Suppressor macrophage (primary cell): ENCODE data around the gene FAM3A.

Experiments
- DNase-seq, 4 experiments: peaks; one replicate each; pipeline ENCODE4 v3.0.0-alpha.2; 2020 to 2022

Gene FAM3A

DNA sequence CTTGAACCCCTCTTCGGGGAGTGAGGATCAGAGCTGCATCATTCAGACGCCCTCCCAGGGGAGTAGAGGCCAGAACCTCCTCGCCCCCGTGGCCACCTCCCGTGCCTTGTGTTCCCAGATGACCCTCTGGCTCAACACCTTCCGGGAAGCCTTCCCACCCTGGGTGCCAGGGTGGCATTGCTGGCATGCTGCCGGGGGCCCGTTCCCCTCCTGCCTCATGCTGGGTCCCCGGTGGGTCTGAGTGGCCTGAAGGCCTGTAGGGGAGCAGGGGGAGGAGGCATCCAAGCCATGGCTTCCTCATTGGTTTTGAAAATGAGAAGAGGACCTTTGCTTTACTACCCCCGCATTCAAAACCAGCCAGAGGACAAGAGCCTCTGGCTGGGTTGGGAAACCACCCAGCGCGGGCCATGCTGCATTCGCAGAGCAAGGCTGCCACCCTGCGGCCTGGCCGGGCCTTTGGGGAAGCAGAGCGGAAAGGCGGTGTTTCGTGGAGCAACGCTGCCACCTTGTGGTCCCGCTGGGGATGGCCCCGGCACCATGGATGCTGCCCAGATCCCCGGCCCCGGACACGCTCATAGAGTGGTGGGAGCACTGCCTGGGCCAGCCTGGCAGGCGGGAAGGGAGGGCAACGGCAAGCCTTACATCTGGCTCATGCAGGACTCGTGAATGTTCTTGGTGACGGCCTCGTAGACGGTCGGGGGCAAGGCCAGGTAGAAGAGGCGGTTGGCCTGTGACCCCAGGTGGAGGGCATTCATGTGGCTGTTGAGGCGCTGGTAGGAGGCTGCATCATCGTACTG is 18.7 kb upstream of the FAM3A start:
- DNase-seq: peak; percentile 92 to 94 (median 93)

DNA sequence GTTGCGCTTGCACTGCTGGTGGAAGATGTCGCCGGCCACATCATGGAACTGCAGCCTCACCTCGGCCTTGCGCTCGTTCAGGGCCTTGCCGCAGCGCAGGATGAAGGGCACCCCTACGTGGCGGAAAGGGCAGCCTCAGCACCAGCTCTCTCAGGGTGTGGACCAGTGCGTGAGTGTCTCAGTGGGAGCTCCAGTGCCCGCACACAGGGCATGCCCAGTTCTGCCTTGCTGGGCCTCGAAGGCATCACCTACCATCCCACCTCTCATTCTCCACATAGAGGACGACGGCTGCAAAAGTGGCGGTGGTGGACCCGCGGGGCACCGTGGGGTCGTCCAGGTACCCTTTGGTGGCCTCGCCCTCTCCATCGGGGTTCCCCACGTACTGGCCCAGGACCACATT is 16.7 kb upstream of the FAM3A start:
- DNase-seq: no peak

DNA sequence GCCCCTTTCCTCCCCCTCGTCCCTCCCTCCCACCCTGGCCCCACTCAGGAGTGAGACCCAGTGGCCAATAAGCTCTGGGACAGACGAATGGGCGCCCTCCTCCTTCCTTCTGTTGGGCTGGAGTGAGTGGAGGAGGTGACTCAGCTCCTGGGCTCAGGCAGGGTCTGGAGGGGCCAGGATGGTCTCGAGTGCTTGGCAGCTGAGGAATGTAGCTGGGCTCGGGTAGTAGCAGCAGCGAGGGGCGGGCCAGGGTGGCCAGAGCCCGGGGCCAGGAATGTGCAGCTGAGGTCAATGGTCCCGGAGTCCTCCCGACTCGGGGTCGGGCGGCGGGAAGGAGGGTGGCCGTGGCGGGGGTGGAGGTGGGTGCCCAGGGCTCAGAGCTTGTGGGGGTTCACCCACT is 15.6 kb upstream of the FAM3A start:
- DNase-seq: no peak

DNA sequence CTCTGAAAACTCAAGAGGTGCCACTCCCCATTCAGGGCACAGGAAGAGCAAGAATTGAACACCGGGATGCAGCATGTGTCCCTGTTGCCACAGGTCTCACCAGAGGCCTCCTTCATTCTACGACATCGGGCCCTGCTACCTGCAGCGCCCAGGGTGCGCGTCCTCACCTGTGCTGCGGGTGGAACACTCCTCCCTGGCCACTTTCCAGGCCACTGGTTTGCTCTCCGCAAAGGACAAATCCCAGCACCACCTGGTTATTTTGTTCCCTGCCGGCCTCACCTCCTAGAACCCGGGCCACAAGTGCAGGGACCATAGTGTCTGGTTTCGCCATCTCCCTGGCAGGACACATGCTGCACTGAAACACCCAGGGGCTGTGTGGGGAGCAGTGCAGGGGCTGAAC is 14.3 kb upstream of the FAM3A start:
- DNase-seq: no peak

DNA sequence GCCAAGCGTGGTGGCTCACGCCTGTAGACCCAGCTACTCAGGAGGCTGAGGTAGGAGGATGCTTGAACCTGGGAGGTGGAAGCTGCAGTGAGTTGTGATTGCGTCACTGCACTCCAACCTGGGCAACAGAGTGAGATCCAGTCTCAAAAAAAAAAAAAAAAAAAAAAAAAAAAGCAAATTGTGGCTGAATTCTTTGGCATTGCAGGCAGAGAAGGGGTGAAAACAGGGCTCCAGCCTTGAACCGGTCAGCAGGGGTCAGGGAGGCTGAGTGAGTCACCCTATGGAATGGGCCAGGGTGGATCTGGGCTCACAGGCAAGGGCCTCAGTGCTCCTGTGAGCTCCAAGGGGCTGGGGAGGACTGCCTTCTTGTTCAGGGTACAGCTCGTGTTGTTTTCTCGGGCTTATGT is 13.2 kb upstream of the FAM3A start:
- no peak for DNase-seq

DNA sequence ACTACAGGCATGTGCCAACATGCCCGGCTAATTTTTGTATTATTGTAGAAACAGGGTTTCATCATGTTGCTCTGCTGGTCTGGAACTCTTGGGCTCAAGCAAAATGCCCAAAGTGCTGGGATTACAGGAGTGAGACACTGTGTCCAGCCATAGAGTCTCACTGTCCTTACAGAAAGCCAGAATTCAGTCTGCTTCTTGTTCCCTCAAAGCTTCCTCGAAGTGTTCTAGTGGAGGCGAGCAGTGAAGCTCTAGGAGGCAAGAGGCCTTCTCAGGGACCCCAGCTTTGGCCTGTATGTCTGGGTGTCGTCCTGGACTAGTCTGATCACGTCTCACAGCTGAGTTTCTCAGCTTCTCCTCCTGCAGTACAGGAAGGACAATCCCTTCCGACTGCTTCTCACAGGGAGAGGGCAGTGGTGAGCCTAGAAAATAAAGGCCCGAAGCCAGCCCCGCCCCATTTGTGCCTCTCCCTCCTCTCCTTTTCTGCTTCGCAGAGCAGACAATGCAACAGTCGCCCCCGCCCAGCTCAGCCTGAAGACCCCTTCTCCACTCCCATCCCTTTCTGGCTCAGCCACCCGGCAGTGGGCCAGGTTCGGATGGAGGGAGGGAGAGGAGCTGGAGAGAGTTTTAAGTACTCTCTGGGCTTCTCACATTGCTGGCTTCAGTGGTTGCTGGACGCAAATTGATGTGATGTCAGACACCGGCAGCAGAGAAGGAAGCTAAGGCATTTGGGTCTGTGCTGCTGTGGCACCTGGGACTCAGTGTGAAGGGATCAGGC is 11.1 kb upstream of the FAM3A start:
- peak; percentile 63 to 80 (median 76) for DNase-seq

DNA sequence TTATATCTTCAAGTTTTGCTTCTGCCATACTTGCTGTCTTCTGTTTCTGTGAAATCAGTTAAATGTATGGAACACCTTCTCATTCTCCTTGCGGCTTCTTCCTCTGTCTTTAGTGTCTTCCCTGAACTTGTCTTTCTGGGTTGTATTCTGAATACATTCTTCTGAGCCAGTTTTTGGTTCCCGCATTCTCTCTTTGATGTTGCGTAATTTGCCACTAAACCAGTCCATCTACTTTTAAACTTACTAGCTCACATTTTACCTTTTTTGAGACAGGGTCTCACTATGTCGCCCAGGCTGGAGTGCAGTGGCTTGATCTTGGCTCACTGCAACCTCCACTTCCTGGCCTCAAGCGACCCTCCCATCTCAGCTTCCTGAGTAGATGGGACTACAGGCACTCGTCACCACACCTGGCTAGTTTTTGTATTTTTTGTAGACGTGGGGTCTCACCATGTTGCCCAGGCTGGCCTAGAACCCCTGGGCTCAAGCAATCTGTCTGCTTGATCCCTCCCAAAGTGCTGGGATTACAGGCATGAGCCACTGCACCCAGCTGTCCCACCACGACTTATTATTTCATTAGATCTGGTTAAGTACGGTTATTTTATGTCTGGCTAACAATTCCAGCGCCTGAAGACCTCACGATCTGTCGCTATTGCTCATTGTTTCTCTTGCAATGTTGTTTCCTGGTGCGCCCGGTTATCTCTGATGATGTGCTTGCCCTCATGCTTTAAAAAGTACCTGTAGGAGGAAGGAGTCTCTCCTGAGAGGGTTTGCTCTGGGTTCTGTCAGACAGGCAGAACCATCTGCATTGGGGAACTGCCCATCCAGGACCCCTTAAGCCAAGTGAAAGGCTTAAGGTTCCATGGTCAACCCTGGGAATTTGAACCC is 9.8 kb upstream of the FAM3A start:
- no peak for DNase-seq

DNA sequence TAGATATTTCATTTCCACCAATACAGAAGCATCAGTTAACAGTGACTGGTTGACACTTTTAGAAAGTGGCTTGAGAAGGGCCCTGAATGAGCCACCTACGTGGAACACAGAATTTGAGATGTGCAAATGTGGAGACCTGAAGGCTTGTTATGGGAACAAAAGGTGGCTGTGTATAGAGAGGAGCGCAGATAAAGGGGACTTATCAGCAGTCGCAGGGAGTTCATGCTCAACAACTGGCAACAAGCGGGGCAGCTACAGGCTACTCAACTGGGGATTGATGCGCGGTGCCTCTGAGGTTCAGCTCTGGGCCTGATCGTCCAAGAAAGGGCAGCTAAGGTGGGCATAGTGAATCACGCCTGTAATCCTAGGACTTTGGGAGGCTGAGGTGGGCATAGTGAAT is 3.4 kb upstream of the FAM3A start:
- no peak for DNase-seq

DNA sequence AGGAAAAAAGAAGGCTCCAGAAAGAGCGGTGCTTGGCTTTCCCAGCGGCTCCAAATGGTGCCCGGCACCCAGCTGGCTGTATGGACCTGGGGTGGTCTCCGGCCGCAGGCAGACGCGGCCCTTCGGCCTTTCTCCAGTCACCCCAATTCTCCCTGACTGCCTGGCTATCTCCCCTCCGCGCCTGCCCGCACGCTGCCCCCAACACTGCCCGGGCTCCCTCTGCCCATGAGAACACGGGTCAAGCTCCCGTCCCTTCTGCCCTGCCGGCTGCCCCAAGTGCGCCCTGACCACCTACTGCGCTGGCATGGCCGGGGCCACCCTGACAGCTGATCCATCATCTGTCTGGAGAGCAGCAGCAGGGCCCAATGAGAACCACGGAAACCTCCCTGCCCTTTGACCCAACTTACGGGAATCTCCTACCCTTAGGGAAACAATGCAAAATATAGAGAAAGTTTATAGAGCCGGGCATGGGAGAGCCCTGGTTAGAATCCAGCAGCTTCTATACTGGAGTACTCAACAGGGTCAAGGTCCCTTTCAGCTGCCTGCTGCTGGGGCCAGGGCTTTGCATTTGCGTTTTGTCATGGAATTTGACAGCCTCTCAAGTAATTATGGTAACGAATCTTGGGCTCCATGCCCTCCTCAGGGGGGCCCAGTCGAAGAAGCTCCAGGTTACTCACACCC is 1.2 kb upstream of the FAM3A start:
- no peak for DNase-seq

DNA sequence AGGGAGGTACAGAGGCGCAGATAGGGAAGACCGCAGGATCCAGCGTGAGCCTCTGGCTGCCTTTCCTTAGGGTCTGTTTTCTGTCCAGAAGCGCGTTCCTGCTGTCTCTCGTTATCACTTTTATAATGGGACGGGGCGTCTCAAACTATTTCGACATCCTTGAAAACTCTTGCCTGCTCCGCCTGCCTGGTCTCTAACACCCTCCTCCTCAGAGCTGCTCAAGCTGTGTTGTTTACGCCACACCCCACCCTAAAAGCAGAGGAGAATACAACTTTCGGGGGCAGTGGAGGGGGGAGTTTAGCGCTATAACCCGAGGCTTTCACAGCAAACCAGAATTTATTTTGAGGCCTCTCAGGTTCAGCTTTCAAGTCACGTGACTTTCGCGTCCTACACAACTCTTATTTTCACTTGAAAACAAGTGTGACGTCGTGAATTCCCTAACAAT is 646 bp upstream of the FAM3A start:
- DNase-seq: peak in 3 of 4 experiments; percentile 8 to 23 (median 20)

DNA sequence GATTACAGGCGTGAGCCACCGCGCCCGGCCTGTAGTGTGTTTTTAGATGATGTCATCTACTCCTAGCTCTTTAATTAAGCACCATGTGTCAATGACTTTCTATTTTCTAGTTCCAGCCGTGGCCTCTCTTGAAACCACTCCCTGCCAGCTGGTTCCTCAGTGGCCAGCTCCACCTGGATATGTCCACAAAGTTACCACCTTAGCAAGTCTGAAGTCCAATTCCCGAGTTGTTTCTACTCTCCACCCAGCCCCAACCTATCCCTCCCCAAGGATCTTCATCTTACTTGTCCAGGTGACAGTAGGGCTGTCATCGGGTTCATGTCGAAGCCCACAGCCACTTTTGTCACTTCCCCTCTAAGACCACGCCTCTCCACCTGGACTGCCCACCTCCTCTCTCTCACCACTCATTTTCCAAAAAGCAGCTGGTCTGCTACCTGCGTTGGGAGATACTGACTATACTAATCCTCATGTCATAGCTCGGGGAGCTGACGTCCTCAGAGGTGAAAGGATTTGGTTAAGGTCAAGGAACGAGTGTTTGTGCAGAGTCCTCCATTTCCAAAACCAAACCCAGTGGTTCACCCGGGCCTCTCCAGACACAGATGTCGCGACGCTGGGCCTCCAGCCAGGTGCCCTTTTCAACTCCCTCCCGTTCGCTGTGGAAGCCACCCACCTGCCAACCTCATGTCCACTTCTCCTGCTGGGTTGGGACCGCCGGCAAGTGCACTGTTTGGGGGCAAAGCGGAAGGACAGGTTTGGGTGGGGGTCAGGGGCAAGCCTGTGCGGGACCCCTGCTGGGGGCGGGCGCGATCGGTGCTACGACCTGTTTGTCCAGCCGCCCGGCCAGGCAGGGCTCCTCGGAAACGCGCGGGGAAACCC is 704 bp downstream of the FAM3A start:
- DNase-seq: peak in 2 of 4 experiments; percentile 14 to 18

DNA sequence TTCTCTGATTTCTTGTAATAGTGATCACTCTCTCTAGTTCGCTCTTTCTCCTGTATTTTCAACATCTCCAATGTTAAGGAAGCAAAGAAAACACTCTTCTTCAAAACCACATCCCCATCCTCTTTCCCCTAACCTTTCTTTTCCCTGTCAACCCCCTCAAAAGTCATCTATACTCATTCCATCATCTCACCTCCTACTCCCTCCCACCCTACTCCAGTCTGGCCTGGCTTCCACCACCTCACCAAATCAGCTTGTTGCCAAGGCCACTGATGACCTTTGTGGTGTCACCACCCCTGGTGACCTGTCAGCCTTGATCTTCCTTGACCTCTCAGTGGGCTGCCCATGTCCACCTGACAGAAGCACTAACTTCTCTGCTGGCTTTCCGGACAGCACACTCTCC is 2.3 kb downstream of the FAM3A start:
- DNase-seq: peak; percentile 34 to 64 (median 52)

DNA sequence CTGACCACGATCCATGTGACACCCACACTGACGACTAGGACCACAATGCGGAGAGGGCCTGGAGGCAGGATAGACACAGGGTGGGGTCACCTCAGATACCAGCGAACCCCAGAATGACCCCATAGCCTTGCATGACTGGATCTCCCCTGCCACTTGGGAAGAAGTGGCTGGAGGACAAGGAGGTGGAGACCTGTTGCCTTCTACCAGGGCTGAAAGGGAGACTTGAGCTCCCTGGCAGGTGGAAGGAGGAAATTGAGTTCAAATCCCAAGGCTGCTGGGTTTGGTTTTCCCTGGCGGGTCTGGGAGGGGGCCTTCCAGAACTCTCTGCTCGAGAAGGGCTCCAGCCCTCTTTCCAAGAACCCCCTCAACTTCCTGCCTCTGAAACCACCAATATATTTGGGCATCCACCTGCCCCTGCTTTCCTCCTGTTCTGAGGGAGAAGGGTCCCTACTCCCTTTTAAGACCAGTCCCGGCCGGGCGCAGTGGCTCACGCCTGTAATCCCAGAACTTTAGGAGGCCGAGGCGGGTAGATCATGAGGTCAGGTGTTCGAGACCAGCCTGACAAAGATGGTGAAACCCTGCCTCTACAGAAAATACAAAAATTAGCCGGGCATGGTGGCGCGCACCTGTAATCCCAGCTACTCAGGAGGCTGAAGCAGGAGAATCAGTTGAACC is 3.0 kb downstream of the FAM3A start:
- DNase-seq: no peak

DNA sequence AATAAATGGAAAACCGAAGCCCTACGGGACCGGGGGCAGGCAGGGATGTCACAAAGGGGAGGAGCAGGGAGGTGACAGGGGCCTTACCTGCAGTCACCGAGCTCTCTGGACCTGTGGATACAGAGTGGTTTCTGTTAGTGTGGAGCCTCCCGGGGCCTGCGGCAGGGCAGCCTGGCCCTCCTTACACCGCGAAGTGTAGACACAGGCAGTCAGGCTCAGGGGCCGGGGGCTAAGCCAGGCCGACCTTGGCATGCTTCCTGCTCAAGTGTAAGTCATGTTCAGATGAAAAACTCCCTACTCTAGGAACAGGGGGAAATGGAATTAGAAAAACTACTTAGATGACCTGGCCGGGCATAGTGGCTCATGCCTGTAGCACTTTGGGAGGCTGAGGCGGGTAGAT is 4.3 kb downstream of the FAM3A start:
- DNase-seq: no peak

DNA sequence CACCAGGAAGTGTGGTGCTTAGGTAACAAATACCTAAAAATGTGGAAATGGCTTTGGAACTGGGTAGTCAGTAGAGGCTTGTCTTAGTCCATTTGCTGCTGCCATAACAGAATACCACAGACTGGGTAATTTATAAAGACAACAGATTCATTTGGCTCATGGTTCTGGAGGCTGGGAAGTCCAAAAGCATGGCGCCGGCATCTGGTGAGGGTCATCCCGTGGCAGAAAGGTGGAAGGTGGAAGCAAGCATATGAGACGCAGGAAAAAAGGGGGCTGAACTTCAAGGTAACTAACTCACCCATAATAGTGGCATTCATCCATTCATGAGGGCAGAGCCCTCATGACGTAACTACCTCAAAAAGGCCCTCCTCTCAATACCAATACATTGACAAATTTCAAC is 6.6 kb downstream of the FAM3A start:
- no peak for DNase-seq

DNA sequence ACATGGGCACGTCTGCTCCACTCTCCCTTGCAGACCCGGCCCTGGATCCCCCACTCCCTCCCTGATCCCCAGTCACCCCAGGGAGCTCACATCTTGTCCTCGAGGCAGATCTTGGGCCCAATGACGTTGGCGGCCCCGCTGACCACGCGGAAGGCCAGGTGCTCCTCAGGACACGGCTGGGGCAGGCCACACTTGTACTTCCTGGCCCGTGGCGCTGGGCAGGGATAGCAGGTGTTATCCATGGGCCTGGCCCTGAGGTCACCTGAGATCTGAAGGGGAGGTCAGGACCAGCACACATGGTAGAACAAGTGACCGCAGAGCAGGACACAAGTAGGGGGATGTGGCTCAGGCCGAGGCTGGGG is 7.7 kb downstream of the FAM3A start:
- DNase-seq: no peak

DNA sequence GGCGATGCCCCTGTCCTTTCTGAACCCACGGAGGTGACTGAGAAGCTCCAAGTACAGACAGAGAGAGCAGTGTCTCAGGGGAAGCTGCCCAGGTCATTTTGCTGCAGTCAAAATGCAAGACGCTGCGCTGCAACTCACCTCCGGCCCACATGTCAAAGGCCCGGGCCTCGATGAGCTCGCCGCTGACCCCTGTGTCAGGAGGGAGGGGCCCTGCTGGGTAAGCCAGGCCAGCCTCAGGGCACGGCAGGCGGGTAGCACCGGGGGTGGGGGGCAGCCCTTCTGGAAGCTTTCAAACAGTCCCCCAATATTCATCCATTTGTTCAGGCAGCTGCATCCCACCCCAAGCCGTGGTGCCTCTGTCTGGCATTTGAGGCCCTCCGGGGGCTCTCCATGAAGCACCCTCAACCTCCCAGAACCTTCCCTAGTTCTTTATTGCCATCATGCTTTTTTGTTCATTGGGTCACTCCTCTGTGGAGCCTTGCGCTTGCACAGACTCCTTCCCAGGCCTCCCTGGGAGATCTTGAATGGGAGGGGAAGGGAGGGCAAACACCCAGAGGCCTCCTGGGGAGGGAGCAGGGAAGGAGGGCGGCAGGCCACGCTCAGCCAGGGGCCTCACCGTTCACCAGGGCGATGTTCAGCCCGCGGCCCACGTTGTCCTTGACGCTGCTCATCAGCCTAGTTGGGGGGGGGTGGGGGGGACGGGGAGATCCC is 8.2 kb downstream of the FAM3A start:
- DNase-seq: no peak

DNA sequence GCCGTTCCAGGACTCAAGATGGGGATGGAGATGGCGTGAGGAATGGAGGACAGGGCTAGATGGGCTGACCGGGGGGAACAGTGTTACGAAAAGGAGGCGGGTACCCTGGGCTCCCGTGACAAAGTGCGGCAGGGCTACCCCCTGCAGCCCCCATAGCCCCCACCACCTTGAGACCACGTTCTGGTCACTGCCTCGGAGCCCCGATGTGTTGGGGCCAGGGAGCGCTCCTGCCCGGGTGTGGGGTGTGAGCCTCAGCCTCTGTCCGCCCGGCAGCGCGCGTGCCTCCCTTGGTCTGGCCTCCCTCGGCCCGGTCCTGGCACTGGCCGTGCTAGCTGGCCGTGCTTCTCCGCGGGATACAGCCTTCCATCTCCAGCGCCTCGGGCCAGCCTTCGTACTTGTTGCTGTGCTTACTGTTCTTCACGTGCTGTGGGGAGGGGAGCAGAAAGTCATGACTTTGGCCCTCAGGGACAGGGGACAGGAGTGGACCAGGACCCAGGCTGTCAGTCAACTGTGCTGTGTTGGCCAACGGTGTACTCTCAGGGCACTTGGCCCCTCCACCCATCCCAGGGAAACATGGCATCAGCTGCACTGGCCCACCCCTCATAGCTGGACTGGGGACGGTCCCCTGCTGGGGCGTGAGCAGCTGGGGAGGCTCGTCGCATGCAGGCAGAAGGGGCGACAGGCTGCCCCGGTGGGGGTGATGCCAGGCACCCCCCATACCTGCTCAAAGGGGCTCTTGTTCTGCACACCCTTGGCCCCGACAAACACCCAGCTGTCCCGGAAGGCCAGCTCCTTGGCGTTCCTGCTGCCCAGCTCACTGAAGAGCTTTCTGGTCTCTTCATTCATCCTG is 9.3 kb downstream of the FAM3A start:
- no peak for DNase-seq

DNA sequence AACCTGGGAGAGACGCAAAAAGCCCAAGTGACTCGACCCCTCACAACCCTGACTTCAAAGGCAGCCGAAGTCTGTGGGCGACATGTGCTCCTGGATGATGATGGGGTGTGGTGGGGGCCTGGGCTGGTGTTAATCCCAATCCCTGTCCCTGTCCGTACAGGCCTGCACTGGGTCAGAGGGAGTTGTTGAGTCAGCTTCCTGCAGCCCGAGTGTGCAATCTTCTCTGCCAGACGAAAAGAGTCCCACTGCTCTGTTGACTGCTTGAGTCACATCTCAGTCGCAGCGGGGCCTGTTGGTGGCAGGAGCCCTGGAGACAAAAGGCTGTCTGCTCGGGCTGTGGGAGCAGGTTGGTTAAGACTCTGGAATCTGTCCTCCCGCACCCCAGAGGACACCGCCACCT is 10.3 kb downstream of the FAM3A start:
- DNase-seq: peak in 3 of 4 experiments; percentile 29 to 37 (median 36)
